ENCODE data around the gene SEC14L3.

The SEC14L3 gene

DNA sequence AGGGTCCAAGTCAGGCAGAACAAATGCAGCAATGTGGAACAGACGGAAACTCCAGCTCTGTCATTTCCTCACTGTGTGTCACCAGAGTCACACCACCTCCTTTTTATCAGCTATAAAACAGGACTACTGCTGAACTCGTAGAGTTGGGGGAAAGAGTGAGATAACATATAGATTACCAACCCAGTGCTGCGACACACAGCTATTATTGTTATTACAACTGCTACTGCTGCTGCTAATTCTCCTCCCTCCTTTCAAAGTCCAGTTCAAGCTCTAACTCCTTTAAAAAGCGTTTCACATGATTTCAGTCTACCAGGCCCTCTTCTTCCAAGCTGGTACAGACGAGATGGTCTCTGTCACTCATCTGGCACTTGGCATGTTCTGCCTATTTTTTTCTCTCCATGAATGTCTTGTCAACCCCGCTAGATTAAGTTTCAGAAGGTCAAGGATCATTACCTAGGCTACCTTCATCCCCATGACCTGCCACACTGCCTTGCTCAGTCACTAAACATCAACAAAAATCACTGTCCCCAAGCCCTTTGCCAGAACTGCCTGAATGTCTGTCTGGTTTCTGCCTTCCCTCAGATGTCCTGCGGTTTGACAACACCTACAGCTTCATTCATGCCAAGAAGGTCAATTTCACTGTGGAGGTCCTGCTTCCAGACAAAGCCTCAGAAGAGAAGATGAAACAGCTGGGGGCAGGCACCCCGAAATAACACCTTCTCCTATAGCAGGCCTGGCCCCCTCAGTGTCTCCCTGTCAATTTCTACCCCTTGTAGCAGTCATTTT, 49.9 kb downstream of the SEC14L3 start:
- no peak for DNase-seq

DNA sequence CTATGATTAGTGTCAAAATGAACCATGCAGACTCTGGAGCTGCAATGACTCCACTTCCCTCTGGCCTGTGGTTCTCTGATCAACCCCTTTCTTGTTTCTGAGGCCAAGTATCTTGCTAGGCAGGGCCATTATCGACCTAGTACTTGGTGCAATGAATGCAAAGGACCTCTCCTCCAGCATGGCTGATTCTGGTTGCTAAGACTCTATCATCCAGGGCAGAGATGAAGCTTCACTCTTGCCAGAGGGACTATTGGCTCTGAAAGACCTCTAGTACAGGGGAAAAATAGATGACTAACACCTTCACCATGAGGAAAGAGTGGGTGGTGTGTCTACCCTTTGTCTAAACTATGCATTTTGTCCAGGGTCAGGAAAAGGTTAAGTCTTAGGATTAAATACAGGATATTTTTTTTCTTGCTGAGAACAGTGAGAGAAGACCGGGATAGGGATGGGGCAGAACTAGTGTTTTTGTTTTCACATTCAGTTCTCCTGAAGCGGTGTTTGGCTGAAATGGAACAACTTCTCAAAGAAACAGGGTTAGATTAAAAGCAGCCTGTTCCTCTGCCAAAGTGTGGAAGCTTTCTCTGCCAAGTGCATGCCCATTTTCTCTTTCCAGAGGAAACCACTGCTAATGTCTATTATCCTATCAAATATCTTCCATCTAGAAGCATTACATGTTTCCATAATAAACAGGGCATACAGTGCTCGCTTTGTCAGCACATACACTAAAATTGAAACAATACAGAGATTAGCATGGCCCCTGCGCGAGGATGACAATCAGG, 51.3 kb downstream of the SEC14L3 start:
- no peak for DNase-seq

DNA sequence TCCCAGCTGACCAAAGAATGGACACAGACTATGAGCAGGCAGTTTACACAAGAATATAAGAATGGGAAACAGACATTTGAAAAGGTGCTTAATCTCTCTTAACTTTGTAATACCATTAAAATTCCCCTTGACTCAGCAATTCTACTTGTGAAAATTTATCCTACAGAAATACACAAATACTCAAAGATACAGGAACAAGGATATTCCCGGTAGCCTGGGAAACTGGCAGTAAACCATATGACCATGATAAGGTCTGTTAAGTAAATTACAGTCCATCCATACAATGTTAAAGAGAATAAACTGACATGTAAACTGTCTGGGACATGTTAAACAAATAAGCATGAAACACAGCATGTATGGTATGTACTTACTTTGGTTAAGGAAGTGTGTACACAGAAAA, 55.0 kb downstream of the SEC14L3 start:
- no peak for DNase-seq

DNA sequence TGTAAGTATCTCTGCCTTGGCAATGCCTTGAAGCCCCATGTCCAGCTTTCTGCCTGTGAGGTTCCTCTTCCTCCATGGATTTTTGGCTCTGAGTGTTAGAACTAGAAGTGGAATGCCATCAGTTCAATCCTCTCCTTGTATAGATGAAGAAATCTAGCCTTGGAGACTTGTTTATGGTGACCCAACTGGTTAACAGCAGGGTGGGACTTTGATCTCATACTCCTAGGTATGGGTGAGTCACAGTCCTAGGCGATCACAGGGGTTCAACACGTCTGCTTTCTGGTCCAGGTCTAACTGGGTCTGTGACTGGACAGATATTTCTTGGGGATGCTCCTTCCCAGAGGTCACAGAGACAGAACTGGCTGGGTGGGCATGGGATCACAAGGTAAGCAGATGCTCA, 55.4 kb downstream of the SEC14L3 start:
- no peak for DNase-seq

DNA sequence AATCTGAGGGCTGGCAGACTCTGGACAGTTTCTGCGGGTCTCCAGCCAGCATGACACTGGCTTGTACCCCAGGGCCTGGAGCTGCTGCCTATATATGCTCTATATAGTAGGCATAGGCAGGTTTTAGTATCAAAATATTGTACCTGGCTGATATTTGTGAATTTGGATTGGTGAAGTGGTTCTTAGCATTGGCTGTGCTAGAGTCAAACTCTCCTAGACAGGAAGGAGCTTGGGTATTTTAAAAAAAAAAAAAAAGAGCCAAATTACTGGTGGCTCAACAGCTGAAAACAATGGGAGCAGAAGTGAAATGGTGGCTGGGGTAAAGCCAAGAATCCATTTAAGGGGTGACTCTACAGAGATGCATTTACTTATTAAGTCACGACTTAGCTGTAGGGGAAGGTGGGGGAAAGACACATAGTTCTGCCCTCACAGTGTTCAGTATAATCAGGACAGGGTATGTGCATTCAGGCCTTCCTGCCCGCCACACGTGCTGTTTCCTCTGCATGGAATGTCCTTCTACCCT, 57.2 kb downstream of the SEC14L3 start:
- no peak for DNase-seq

DNA sequence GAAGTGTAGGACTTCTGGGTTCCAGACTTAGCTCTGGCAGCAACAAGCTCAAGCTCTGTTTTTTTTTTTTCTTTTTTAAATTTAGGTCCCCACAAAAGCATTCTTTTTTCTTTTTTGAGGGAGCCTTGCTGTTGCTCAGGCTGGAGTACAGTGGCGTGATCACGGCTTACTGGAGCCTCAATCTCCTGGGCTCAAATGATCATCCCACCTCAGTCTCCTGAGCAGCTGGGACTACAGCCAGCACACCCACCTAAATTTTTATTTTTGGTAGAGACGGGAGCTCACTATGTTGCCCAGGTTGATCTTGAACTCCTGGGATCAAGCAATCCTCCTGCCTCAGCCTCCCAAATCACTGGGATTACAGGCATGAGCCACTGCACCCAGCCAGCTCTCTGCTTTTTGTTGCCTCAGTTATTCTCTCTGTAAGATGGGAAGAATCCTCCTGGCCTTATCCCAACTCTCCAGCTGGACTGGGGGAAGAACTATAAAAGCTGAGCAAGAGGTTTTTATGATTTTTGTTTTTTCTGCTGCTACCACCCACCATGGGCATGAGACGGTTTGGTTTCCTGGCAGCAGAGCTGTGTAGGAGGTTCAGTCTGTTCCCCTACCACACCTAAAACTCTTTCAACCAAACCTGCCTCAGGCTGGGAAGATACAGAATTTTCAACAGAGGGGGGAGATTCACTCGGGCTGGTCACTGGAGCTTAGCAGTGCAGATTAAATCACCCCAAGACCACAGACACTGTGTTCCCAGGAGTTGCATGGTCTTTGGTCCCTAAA, 57.9 kb downstream of the SEC14L3 start:
- no peak for DNase-seq

DNA sequence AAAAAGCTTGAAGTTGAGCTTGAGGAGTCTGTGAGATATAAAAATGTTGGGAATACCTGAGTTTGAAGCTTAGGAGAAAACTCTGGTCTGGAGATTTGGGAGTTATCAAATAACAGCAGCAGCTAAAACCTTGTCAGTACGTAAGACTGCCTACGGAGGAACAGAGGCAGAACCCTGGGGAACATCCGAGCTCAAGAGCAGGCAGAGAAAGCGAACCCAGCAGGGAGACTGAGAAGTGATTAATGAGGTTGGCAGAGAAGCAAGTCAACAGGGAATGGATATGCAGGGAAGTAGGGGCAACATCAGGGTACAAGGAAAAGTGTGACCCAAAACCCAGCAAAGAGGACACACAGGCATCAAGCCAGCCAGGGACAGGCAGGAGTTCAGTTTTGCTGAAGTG, 58.8 kb downstream of the SEC14L3 start:
- no peak for DNase-seq

DNA sequence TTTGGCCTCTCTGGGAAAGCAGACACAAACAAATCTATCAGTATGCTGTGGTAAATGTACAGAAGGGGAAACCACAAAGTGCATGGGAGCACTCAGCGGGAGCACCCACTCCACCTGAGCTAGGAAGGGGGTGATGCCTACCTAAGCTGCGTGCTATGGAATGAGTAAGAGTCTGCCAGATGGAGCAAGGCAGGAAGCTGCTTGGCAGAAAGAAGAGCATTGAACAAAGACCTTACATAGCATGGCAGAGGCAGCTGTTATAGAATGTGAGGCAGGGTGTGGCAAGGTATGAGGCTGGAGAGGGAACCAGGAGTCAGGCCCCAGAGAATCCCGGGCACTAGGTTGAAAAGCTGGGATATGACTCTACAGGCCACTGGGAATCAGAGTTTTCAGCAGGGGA, 60.0 kb downstream of the SEC14L3 start:
- no peak for DNase-seq

Data from NCI-H446 treated with DMSO at 0.1 percent for 48 hours (cell line).